HS-27A (cell line): ENCODE results near the gene CEP83.
"Not testable (repeated sequence)": the region's sequence is repeated elsewhere in the genome, so short reads cannot be mapped to it uniquely, and the experiment has no call there.

ENCODE experiments used
- DNase-seq: peaks from one replicate; pipeline ENCODE4 v3.0.0-alpha.2; 2012; ENCODE audit warnings: low read depth, missing footprints

CEP83 gene

GRCh38 chr12:94377599-94377998, 82.1 kb downstream of the CEP83 start:
- no peak for DNase-seq

GRCh38 chr12:94374124-94374523, 85.5 kb downstream of the CEP83 start:
- DNase-seq, result no peak

DNA sequence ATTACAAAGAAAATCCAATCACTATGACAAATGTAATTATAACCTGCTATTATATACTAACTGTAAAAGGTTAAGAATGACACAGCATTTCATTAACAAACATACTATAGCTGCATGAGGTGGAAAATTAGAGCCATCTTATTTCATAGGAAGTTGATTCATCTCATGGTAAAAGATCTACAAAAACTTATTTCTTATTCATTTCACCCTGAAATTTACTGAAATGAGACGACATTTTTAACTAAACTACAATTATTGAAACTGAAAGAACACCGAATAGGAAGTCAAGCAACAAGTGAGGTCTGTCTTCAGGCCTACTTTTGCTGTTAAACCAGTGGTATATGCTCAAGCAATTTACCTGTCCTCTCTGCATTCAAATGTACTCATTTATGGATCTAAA, 87.2 kb downstream of the CEP83 start:
- DNase-seq, result no peak

GRCh38 chr12:94362653-94363052, 97.0 kb downstream of the CEP83 start:
- DNase-seq, result no peak

DNA sequence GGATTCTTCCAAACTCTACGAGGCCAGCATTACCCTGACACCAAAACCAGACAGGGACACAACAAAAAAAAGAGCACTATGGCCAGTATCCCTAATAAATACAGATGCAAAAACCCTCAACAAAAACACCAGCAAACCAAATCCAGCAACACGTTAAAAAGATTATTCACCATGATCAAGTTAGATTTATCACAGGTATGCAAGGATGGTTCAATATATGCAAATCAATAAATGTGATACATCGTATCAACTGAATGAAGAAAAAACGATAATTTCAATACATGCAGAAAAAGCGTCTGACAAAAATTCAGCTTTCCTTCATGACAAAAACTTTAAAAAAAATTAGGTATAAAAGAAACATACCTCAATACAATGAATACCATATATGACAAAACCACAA, 99.9 kb downstream of the CEP83 start:
- no peak for DNase-seq

DNA sequence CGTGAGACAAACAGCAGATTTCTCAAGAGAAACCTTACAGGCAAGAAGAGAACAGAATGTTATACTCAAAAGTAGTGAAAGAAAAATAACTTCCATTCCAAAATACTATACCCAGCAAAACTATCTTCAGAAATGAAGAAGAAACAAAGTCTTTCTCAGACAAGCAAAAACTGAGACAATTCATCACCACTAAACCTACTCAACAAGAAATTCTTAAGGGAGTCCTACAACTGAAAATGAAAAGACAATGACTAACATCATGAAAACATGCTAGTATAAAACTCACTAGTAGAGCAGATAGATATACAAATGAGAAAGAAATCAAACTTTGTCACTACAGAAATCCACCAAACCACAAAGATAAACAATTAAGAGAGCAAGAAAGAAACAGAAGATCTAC, 106.5 kb downstream of the CEP83 start:
- DNase-seq, result no peak

DNA sequence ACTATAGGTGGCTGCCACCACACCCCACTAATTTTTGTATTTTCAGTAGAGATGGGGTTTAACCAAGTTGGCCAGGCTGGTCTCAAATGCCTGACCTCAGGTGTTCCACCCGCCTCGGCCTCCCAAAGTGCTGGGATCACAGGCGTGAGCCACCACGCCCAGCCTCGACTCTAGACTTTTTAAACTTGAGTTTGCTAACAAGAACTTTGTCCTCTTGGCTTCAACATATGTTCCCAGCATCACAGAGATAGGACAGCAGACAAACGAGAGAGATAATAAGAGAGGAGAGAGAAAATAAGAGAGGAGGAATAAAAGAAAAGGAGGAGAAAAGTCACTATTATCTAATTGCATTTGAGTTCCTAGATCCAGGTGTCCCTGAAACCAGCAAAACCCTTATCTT, 119.1 kb downstream of the CEP83 start:
- no peak for DNase-seq

- no peak for DNase-seq
Observed at GRCh38 chr12:94338006-94338794, 121.5 kb downstream of the CEP83 start.

GRCh38 chr12:94336211-94336925, 123.3 kb downstream of the CEP83 start:
- DNase-seq, result no peak

DNA sequence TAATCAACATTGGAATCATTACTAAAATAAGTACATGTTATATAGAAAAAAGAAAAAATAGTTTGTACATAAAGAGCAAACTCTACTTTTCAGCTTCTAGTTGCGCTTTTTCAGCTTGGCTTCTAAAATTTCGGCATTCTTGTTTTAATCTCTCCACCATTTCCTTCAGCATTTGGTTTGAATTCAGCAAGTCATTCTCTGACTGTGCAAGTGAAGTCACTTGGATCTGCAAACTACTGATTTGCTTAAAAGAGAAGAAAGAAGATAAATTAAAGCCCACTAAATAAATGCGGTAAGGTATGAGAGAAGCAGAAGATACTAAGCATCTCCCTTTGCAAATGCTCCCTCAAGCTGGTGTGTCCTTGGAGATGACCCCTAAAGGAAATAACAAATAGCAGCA, 126.3 kb downstream of the CEP83 start:
- DNase-seq, result no peak

DNA sequence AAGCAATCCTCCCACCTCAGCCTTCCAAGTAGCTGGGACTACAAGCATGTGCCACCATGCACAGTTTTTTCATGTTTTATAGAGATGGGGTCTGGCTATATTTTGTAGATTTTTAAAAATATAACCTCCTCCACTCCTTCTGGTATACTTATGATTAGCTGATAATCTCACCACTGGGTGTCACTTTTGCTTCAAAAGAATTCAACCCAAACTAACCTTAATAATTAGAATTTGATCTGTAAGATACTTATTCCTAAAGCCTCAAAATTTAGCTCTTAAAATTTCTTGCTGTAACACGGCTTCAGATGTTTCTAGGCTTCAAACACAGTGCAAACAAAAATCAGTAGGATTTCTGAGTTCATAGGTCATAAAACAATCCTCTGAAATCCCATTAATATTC, 130.3 kb downstream of the CEP83 start:
- no peak for DNase-seq

GRCh38 chr12:94327809-94328208, 131.9 kb downstream of the CEP83 start:
- no peak for DNase-seq

DNA sequence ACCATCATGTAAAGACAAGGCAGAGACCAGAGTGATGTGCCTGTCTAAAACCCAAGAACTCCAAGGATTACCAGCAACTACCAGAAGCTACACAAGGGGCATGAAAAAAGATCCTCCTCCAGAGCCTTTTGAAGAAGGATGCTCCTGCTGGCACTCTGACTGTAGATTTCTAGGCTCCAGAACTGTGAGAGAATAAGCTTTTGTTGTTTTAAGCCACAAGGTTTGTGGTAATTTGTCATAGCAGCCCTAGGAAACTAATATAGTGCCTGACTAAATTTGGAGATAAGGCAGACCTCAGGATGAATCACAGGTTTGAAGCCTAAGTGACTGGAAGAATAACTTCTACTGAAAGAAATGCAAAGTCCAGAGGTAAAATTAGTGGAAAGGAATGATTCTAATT, 132.9 kb downstream of the CEP83 start:
- DNase-seq, result peak; percentile 51

GRCh38 chr12:94326234-94326633, 133.4 kb downstream of the CEP83 start:
- no peak for DNase-seq

DNA sequence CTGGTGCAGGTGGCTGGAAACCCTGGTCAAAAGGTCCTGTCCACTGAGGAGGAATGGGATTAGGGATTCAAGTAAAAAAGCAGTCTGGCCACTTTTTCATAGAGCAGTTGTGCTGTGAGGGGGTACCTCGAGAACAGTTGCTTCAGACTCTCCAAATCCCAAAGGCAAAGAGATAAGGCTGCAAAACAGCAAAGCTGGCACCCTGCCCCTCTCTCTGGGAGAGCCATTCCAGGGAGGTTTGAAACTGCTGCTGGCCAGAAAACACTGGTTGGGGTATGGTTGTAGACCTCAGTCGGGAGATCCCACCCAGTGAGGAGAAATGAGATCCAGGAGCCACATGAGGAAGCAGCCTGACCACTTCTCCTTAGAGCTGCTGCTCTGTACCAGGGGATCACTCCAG, 137.3 kb downstream of the CEP83 start:
- DNase-seq, result no peak

- DNase-seq, result no peak
Observed at GRCh38 chr12:94320109-94320508, 139.6 kb downstream of the CEP83 start.

- DNase-seq, result no peak
Observed at GRCh38 chr12:94318181-94318580, 141.5 kb downstream of the CEP83 start.

DNA sequence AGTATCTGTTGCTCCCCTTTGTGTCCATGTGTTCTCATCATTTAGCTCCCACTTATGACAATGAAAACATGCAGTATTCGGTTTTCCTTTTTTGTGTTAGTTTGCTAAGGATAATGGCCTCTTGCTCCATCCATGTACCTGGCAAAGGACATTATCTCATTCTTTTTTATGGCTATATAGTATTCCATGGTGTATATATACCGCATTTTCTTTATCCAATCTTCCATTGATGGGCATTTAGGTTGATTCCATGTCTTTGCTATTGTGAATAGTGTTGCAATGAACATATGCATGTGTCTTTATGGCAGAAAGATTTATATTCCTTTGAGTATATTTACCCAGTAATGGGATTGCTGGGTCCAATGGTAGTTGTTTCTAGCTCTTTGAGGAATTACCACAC, 143.1 kb downstream of the CEP83 start:
- not testable (repeated sequence) for DNase-seq

DNA sequence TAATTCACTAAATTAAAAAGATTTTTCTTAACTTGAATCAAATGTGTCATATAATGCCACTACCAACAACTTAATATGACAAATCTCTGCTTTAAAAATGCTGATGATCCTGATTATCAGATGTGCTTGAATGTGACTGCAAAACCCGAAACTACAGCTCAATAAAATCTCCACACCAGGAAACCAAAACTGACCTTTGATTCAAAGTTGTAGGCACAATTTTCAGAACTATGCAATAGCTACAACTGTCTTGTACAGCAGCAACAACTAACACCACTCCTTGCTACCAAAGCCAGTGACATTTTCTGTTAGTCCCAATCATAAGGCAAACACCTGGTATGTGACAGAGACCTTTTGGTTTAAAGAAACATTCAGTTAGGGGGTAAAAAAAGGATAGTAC, 147.3 kb downstream of the CEP83 start:
- no peak for DNase-seq

DNA sequence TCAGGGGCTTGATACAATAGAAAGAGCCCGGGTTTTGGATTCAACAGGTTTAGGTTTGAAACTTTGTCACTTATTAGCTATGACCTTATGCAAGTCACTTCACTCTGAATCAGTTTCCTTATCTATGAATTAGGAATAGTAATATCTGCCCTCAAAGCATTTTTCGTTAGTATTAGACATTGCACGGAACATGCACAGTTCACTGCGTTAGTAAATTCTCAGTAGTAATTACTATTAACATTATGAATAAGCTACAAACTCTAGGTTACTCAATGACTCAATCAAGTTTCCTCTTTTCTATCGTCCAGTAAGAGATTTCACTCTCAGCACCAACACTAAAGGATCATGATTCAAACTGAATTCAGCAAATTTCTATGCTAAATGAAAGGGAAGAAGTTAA, 150.3 kb downstream of the CEP83 start:
- DNase-seq, result no peak

GRCh38 chr12:94308612-94309011, 151.1 kb downstream of the CEP83 start:
- no peak for DNase-seq

GRCh38 chr12:94305130-94305957, 154.3 kb downstream of the CEP83 start:
- DNase-seq, result no peak

- DNase-seq, result peak; percentile 20
Observed at GRCh38 chr12:94304566-94305061, 155.1 kb downstream of the CEP83 start.
